Bronchial epithelial cell (primary cell): ENCODE data around the gene CLSTN2. TPM values are rescaled to one million over a fixed set of nuclear protein-coding genes. Genes with fewer than 3 reads are reported as not detected.

Source experiments
- DNase-seq: peaks from one replicate; pipeline ENCODE4 v3.0.0-alpha.2; 2010; ENCODE audit warnings: low read depth
- FAIRE-seq: peaks from 2 replicates; lab custom pipeline; 2011; peaks lifted over from hg19 to GRCh38; lab: Jason Lieb, UNC
- H3K27me3 ChIP-seq: 2 replicates; pipeline ENCODE4 v1.5.1; 2011; ENCODE audit warnings: low read length; ENCODE audit not compliant: control insufficient read depth, insufficient read depth
- H3K36me3 ChIP-seq: 2 replicates; pipeline ENCODE4 v1.5.1; 2011; ENCODE audit warnings: low read length; ENCODE audit not compliant: control insufficient read depth, insufficient read depth
- H3K4me3 ChIP-seq: 2 replicates; pipeline ENCODE4 v1.5.1; 2011; ENCODE audit warnings: mild to moderate bottlenecking, low read depth, low read length, control low read depth
- CTCF ChIP-seq: IDR thresholded peaks from 2 replicates; pipeline ENCODE4 v1.5.1; 2011; ENCODE audit warnings: mild to moderate bottlenecking, moderate library complexity, low read length, control low read depth, inconsistent platforms; ENCODE audit not compliant: insufficient read depth, severe bottlenecking
- total RNA-seq: library from RNA; depleted of rRNA; stranded (reverse); fragments of >200 nt; gene quantifications from 2 replicates; pipeline ENCODE4 v1.2.1, GENCODE V29; 2014

Gene CLSTN2
- total RNA-seq, 1 donor from 2014 or later, result 0.26 TPM

DNA sequence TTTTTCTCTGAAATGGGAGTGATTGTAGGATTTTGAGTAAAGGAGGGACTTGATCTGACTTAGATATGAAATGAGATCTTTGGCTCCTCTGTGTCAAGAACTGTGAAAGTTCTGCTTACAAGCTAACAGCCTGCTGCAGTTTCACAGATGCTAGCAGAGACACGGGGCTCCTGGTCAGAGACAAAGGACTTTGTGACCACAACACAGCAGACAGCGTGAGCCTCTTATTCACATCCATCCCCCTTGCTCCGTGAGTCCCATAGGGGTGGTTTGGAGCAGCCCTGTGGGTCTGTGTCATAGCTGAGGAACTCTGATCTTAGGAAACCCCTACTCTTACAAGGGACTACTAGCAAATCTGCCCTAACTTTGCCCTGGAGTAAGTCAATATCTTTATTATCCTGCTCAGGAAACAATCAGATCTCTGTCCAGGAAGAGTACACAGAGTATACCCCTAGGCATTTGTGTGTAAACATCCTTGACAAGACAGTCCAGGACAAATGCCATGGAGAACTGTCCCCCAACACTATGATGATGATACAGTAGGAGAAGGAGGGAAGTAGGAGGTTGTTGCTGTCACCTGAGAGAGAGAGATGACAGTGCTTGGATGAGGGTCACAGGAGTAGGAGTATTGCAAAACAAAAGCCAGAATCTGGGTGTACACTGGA lies 80.0 kb downstream of the CLSTN2 start:
- Histone ChIP-seq H3K27me3 (no peaks in the 10 kb centered on the region), H3K4me3 (no peak overlapping the region), H3K36me3 (no peaks in the 10 kb centered on the region)
- DNase-seq (no peak), FAIRE-seq (no peak)
- TF ChIP-seq CTCF, result no peak

DNA sequence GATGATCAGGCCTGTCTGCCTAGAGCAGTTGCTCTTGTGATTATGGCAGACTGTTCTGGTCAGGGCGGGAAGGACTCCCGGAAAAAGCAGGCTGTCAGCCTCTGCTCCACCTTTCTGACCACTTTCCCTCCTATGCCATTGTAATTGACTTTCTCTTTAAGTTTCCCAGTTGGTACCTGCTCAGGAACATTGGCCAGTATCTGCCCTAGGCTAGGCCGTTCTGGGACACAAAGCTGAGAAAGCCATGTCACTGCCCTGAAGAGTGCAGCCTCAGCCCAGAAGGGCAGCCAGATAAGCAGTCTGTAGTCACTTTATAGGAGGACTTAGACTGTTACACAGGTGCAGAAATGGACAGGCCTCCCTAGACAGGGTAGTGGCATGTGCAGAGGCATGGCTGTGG lies 80.8 kb downstream of the CLSTN2 start:
- DNase-seq (no peak), FAIRE-seq (no peak)
- Histone ChIP-seq H3K27me3 (no peaks in the 10 kb centered on the region), H3K36me3 (no peaks in the 10 kb centered on the region), H3K4me3 (no peak overlapping the region)
- TF ChIP-seq CTCF, result no peak

DNA sequence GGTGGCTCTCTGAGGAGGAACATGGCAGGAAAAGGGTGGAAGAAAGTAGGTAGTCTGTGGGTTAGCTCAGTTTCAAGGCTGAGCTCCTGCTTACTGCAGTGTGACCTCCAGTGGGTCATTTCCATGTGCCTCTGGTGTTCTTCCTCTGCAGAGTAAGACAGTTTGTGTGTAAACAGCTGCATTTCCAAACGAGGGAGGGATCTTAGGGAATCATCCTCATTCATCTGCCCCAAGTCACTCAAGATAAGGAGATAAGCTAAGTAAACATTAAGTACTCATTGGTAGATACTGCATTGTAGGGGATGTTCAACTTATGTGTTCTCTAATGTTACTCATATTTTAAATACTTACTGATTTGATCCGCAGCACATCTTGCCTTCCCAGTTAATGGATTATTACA lies 83.6 kb downstream of the CLSTN2 start:
- no peaks in the 10 kb centered on the region for H3K36me3 ChIP-seq
- TF ChIP-seq CTCF, result no peak
- H3K27me3 ChIP-seq, result no peaks in the 10 kb centered on the region
- FAIRE-seq (no peak), DNase-seq (no peak)
- no peak overlapping the region for H3K4me3 ChIP-seq

DNA sequence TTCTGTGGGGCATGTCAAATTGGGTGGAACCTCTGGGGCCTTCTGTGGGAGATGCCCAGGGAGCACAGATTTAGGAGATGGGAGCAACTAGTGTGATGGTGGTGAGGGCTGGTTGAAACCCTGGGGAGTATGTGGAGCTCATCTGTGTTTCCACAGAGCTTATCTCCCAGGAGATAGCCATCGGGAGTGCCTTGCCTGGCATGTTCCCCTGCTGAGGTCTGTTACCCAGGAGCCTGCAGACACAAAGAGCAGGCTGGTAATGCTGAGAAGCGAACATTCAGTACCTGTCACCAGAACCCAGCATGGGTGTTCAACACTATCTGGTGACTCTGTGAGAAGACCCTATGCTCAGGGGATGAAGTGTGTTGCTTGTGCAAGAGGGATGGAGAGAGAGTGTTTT lies 85.0 kb downstream of the CLSTN2 start:
- H3K36me3 ChIP-seq, result no peaks in the 10 kb centered on the region
- FAIRE-seq, result no peak
- no peak for TF ChIP-seq CTCF
- H3K27me3 ChIP-seq, result no peaks in the 10 kb centered on the region
- no peak for DNase-seq
- H3K4me3 ChIP-seq, result no peak overlapping the region

GRCh38 chr3:140020541-140020940 lies 85.6 kb downstream of the CLSTN2 start:
- no peaks in the 10 kb centered on the region for H3K36me3 ChIP-seq
- DNase-seq (no peak), FAIRE-seq (no peak)
- H3K4me3 ChIP-seq, result no peak overlapping the region
- no peaks in the 10 kb centered on the region for H3K27me3 ChIP-seq
- TF ChIP-seq CTCF, result no peak

- no peak for TF ChIP-seq CTCF
- FAIRE-seq, result no peak
- no peak overlapping the region for H3K4me3 ChIP-seq
- no peaks in the 10 kb centered on the region for H3K27me3 ChIP-seq
- no peak for DNase-seq
- no peaks in the 10 kb centered on the region for H3K36me3 ChIP-seq
These were observed 86.3 kb downstream of the CLSTN2 start for GRCh38 chr3:140021269-140021668.
